ENCODE data around the gene ASPHD1.
A peak's percentile ranks its signal among the peaks of the same experiment; 100 is the strongest.

The ASPHD1 gene

DNA sequence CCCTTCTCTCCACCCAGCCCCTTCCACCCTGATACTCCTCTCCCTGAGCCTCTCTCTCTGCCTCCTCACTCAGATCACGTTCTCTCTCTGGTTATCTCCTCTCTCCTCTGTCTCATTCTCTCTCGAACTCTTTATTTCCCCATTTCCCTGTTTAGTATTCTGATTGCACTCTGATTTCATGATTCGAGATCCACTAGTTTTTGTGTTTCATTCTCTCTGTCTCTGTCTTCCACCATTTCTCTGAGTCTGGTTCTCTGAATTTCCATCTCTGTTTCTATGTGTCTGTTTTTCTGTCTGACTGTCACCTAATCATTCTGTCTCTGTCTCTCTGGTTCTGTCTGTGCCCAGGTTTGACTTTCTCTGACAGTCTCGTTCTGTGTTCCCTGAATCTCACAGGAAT lies 3.0 kb upstream of the ASPHD1 start:
- H3K27me3 ChIP-seq (ENCODE audit: control insufficient read depth in 2 of 2, insufficient read depth in 2 of 2, low read length in 2 of 2) = peaks cover 0 to 3% of the 10 kb centered on the region in 2 donors
- no peak overlapping the region for H3K27ac ChIP-seq (ENCODE audit: low read depth in 2 of 2, low read length in 2 of 2)
- H3K9ac ChIP-seq (ENCODE audit: low read depth in 1 of 2, low read length in 2 of 2) = no peak overlapping the region
- H3K4me3 ChIP-seq (ENCODE audit: low read length in 2 of 2) = no peak overlapping the region
- no peaks in the 10 kb centered on the region for H3K9me3 ChIP-seq (ENCODE audit: control insufficient read depth in 2 of 2, low read length in 2 of 2)
- H3K36me3 ChIP-seq (ENCODE audit: control insufficient read depth in 2 of 2, insufficient read depth in 2 of 2, low read length in 2 of 2) = no peaks in the 10 kb centered on the region
- peaks cover 4 to 13% of the 10 kb centered on the region in 2 donors for H3K4me1 ChIP-seq (ENCODE audit: control insufficient read depth in 2 of 2, insufficient read depth in 2 of 2, low read length in 2 of 2)

DNA sequence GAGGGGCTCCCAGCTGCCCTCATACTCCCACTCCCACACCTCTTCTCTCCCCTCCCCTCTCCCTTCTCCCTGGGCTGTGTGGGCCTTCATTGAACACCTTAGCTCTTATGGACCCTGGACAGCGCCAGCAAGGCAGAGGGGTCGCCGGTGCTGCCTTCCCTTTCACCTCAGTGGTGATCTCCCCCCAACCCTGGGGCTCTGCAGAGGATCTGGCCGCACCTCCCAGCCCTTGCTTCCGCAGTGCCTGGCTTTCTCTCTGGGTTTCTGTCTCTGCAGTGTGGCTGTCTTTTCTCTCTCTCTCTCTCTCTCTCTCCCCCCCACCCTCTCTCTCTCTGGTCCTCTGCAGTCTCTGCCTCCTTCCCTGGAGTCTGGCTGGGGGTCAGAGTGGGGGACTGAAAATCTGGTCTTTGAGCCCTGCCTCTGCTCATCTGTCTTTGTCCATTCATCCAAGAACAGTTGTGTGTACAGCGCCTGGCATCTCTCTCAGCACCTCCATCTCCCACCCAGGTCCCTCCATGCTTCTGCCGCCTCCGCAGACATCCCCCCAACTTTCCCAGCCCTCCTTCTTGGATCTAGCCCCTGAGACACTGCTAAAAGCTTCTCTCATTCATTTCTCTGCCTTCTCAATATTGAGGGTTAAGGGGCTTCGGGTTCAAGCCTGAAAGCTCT lies 2.0 kb upstream of the ASPHD1 start:
- Histone ChIP-seq H3K36me3 (ENCODE audit: control insufficient read depth in 2 of 2, insufficient read depth in 2 of 2, low read length in 2 of 2) (no peaks in the 10 kb centered on the region), H3K27me3 (ENCODE audit: control insufficient read depth in 2 of 2, insufficient read depth in 2 of 2, low read length in 2 of 2) (peaks cover 0 to 3% of the 10 kb centered on the region in 2 donors), H3K4me1 (ENCODE audit: control insufficient read depth in 2 of 2, insufficient read depth in 2 of 2, low read length in 2 of 2) (peaks cover 4 to 13% of the 10 kb centered on the region in 2 donors), H3K27ac (ENCODE audit: low read depth in 2 of 2, low read length in 2 of 2) (no peak overlapping the region), H3K4me3 (ENCODE audit: low read length in 2 of 2) (peak overlapping the region in 1 of 2 donors; percentile 57), H3K9me3 (ENCODE audit: control insufficient read depth in 2 of 2, low read length in 2 of 2) (no peaks in the 10 kb centered on the region), H3K9ac (ENCODE audit: low read depth in 1 of 2, low read length in 2 of 2) (no peak overlapping the region)

DNA sequence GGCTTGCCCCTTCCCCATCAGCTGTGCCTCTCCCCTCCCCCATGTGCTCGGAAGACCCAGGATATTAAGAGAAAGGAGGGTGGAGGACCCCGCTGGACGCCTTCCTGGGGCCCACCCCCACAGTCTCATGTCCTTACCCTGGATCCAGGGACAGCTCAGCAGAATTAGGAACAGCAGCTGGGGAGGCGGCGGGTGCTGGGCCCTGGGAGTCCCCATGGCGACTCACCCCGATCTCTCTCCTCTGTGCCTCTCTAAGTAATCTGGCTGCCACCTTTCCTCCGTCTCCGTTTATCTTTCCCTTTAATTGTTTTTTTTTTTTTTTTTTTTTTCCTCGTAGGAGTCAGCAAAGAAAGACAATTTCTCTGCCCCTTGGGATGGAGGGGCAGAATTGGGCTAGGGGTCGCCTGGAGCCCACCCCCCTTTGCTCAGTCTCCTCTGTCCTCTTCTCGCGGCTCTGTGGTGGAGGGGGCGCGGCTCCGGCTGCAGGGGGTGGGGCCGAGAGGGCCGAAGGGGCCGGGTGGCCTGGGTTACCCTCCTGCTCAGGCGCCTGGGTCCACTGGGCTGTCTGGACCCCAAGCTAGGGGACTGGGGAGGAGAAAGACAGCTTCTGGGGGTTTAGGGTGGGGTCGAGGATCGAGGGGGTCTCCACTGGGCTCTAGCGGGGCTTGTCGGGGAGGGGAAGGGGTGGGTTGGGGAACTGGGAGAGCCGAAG lies 1.3 kb upstream of the ASPHD1 start:
- H3K9me3 ChIP-seq (ENCODE audit: control insufficient read depth in 2 of 2, low read length in 2 of 2) = no peaks in the 10 kb centered on the region
- no peaks in the 10 kb centered on the region for H3K36me3 ChIP-seq (ENCODE audit: control insufficient read depth in 2 of 2, insufficient read depth in 2 of 2, low read length in 2 of 2)
- H3K27me3 ChIP-seq (ENCODE audit: control insufficient read depth in 2 of 2, insufficient read depth in 2 of 2, low read length in 2 of 2) = peaks cover 0 to 3% of the 10 kb centered on the region in 2 donors
- H3K4me3 ChIP-seq (ENCODE audit: low read length in 2 of 2) = peak overlapping the region; percentile 57 to 65
- peaks cover 4 to 13% of the 10 kb centered on the region in 2 donors for H3K4me1 ChIP-seq (ENCODE audit: control insufficient read depth in 2 of 2, insufficient read depth in 2 of 2, low read length in 2 of 2)
- H3K9ac ChIP-seq (ENCODE audit: low read depth in 1 of 2, low read length in 2 of 2) = peak overlapping the region; percentile 14 to 51
- H3K27ac ChIP-seq (ENCODE audit: low read depth in 2 of 2, low read length in 2 of 2) = peak overlapping the region; percentile 78 to 83

DNA sequence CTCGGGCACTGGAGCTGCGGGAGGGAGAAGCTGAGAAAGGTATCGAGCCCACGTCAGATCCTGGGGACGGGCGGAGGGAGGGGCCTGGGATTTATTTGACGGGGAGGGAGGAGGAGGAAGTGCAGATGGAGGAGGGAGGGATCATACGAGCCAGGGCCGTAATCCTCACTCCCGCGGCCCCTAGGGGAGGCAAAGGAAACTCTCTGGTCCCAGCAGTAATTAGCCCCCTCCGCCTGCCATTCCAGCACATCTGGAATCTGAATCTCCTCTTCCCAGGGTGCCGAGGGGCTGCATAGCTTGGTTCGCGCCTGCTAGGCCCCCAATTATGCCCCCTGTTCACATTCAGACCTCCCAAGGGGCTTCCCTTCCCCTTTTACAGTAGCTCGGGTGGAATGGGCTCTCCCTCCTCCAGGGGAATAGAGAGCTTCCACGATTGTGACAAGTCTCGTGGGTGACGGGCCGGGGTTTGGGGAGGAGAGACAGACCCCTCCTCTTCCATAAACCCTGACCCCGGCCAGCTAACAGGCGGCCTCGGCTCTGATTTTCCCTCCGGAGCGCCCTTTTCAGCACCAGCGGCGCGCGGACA lies 679 bp upstream of the ASPHD1 start, which contains the start of gene SEZ6L2:
SEZ6L2 (minus strand) TSS at position 35 of the 586 bp plus-strand sequence. CDS start 531 bp downstream, outside the sequence.
- Histone ChIP-seq H3K36me3 (ENCODE audit: control insufficient read depth in 2 of 2, insufficient read depth in 2 of 2, low read length in 2 of 2) (no peaks in the 10 kb centered on the region), H3K4me3 (ENCODE audit: low read length in 2 of 2) (peak within 1 kb of the TSS; percentile 63 to 66), H3K9ac (ENCODE audit: low read depth in 1 of 2, low read length in 2 of 2) (peak within 1 kb of the TSS; percentile 14 to 51), H3K4me1 (ENCODE audit: control insufficient read depth in 2 of 2, insufficient read depth in 2 of 2, low read length in 2 of 2) (peaks cover 4 to 13% of the 10 kb centered on the region in 2 donors), H3K27me3 (ENCODE audit: control insufficient read depth in 2 of 2, insufficient read depth in 2 of 2, low read length in 2 of 2) (peaks cover 0 to 3% of the 10 kb centered on the region in 2 donors), H3K27ac (ENCODE audit: low read depth in 2 of 2, low read length in 2 of 2) (peak within 1 kb of the TSS; percentile 78 to 83), H3K9me3 (ENCODE audit: control insufficient read depth in 2 of 2, low read length in 2 of 2) (no peaks in the 10 kb centered on the region)

DNA sequence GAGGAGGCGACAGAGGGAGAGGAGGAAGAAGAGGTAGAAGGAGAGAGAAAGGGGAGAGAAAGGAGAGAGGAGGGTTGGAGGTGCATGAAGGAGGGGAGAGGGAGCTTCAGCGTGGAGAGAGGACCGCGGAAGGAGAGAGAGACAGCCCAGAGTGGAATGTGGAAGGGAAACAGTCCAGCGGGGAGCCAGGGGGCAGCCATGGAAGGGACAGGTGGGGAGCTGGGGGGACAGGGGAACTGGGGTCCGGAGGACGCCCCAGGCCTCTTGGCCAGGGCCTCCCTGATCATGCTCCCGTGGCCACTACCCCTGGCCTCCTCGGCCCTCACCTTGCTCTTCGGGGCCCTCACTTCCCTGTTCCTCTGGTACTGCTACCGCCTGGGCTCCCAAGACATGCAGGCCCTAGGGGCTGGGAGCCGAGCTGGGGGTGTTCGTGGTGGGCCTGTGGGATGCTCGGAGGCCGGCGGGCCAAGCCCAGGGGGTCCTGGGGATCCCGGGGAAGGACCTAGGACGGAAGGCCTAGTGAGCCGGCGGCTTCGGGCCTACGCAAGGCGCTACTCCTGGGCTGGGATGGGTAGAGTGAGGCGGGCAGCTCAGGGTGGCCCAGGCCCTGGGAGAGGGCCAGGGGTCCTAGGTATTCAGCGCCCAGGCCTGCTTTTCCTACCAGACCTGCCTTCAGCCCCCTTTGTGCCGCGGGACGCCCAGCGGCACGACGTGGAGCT lies 759 bp downstream of the ASPHD1 start:
- H3K9ac ChIP-seq (ENCODE audit: low read depth in 1 of 2, low read length in 2 of 2) = no peak overlapping the region
- H3K4me1 ChIP-seq (ENCODE audit: control insufficient read depth in 2 of 2, insufficient read depth in 2 of 2, low read length in 2 of 2) = peaks cover 4 to 13% of the 10 kb centered on the region in 2 donors
- no peaks in the 10 kb centered on the region for H3K9me3 ChIP-seq (ENCODE audit: control insufficient read depth in 2 of 2, low read length in 2 of 2)
- peaks cover 0 to 3% of the 10 kb centered on the region in 2 donors for H3K27me3 ChIP-seq (ENCODE audit: control insufficient read depth in 2 of 2, insufficient read depth in 2 of 2, low read length in 2 of 2)
- H3K27ac ChIP-seq (ENCODE audit: low read depth in 2 of 2, low read length in 2 of 2) = no peak overlapping the region
- H3K36me3 ChIP-seq (ENCODE audit: control insufficient read depth in 2 of 2, insufficient read depth in 2 of 2, low read length in 2 of 2) = no peaks in the 10 kb centered on the region
- peak overlapping the region in 1 of 2 donors; percentile 63 for H3K4me3 ChIP-seq (ENCODE audit: low read length in 2 of 2)

DNA sequence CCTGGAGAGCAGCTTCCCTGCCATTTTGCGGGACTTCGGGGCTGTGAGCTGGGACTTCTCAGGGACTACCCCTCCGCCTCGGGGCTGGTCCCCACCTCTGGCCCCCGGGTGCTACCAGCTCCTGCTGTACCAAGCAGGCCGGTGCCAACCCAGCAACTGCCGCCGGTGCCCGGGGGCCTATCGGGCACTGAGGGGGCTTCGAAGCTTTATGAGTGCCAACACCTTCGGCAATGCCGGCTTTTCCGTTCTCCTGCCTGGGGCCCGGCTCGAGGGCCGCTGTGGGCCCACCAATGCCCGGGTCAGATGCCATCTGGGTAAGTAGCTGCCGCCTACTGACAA lies 1.3 kb downstream of the ASPHD1 start:
- no peak overlapping the region for H3K9ac ChIP-seq (ENCODE audit: low read depth in 1 of 2, low read length in 2 of 2)
- H3K27ac ChIP-seq (ENCODE audit: low read depth in 2 of 2, low read length in 2 of 2) = no peak overlapping the region
- peaks cover 4 to 13% of the 10 kb centered on the region in 2 donors for H3K4me1 ChIP-seq (ENCODE audit: control insufficient read depth in 2 of 2, insufficient read depth in 2 of 2, low read length in 2 of 2)
- no peak overlapping the region for H3K4me3 ChIP-seq (ENCODE audit: low read length in 2 of 2)
- peaks cover 0 to 3% of the 10 kb centered on the region in 2 donors for H3K27me3 ChIP-seq (ENCODE audit: control insufficient read depth in 2 of 2, insufficient read depth in 2 of 2, low read length in 2 of 2)
- no peaks in the 10 kb centered on the region for H3K9me3 ChIP-seq (ENCODE audit: control insufficient read depth in 2 of 2, low read length in 2 of 2)
- no peaks in the 10 kb centered on the region for H3K36me3 ChIP-seq (ENCODE audit: control insufficient read depth in 2 of 2, insufficient read depth in 2 of 2, low read length in 2 of 2)

DNA sequence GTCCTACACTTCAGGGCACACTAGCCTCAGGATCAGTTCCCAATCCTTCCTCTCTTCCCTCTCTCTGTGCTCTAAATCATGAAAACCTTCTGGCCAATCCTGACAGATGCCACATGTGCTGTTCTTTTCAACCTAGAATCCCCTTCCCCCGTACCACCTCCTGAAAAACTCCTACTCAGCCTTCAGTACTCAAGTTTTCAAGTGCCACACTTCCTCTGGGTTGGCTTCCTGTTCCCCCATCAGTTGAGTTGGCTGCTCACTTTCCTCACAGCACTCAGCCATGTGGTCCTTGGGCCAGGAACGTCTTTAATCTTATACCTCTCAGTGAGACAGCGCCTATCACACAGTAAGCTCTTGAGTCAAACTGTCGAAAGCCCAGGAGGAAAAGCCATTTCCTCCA lies 3.3 kb downstream of the ASPHD1 start:
- Histone ChIP-seq H3K36me3 (ENCODE audit: control insufficient read depth in 2 of 2, insufficient read depth in 2 of 2, low read length in 2 of 2) (no peaks in the 10 kb centered on the region), H3K9me3 (ENCODE audit: control insufficient read depth in 2 of 2, low read length in 2 of 2) (no peaks in the 10 kb centered on the region), H3K4me3 (ENCODE audit: low read length in 2 of 2) (no peak overlapping the region), H3K9ac (ENCODE audit: low read depth in 1 of 2, low read length in 2 of 2) (no peak overlapping the region), H3K4me1 (ENCODE audit: control insufficient read depth in 2 of 2, insufficient read depth in 2 of 2, low read length in 2 of 2) (peaks cover 4 to 12% of the 10 kb centered on the region in 2 donors), H3K27me3 (ENCODE audit: control insufficient read depth in 2 of 2, insufficient read depth in 2 of 2, low read length in 2 of 2) (no peaks in the 10 kb centered on the region), H3K27ac (ENCODE audit: low read depth in 2 of 2, low read length in 2 of 2) (no peak overlapping the region)

DNA sequence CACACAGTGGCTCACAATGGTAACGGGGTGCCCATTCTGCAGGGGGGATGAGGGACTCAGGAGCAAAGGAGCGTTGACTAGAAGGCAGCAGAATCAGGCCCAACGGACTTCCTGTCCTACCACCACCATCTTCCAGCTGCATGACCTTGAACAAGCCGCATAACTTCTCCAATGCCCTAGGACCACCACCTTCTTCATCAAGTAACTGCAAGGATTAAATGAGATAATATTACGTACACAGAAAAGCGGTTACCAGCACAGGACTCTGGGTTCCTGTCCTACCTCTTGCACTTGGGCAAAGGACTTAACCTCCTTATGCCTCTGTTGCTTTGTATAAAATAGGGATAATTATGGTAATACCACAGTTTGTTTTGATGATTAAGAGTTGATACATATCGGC lies 4.7 kb downstream of the ASPHD1 start:
- no peaks in the 10 kb centered on the region for H3K9me3 ChIP-seq (ENCODE audit: control insufficient read depth in 2 of 2, low read length in 2 of 2)
- H3K36me3 ChIP-seq (ENCODE audit: control insufficient read depth in 2 of 2, insufficient read depth in 2 of 2, low read length in 2 of 2) = peaks cover 0 to 2% of the 10 kb centered on the region in 2 donors
- no peak overlapping the region for H3K9ac ChIP-seq (ENCODE audit: low read depth in 1 of 2, low read length in 2 of 2)
- peaks cover 0 to 5% of the 10 kb centered on the region in 2 donors for H3K4me1 ChIP-seq (ENCODE audit: control insufficient read depth in 2 of 2, insufficient read depth in 2 of 2, low read length in 2 of 2)
- no peaks in the 10 kb centered on the region for H3K27me3 ChIP-seq (ENCODE audit: control insufficient read depth in 2 of 2, insufficient read depth in 2 of 2, low read length in 2 of 2)
- no peak overlapping the region for H3K4me3 ChIP-seq (ENCODE audit: low read length in 2 of 2)
- no peak overlapping the region for H3K27ac ChIP-seq (ENCODE audit: low read depth in 2 of 2, low read length in 2 of 2)

DNA sequence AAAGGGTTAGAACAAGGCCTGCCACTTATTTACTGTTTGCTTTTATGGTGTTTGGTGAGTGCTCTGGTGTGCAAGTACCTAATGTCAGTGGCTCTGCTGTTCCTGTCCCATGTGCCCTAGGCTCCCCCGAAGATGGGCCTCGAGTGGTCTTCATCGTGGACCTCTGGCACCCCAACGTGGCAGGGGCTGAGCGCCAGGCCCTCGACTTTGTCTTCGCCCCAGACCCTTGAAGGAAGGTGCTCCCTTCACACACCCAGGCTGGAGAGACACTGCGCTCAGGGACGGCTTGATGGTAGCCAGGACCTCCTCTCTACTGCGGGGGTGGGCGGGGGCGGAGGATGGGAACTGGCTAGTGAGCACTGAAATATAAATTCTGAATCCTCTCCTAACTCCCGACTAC lies 5.4 kb downstream of the ASPHD1 start:
- Histone ChIP-seq H3K36me3 (ENCODE audit: control insufficient read depth in 2 of 2, insufficient read depth in 2 of 2, low read length in 2 of 2) (peaks cover 0 to 2% of the 10 kb centered on the region in 2 donors), H3K4me3 (ENCODE audit: low read length in 2 of 2) (no peak overlapping the region), H3K27me3 (ENCODE audit: control insufficient read depth in 2 of 2, insufficient read depth in 2 of 2, low read length in 2 of 2) (no peaks in the 10 kb centered on the region), H3K9ac (ENCODE audit: low read depth in 1 of 2, low read length in 2 of 2) (no peak overlapping the region), H3K4me1 (ENCODE audit: control insufficient read depth in 2 of 2, insufficient read depth in 2 of 2, low read length in 2 of 2) (peaks cover 0 to 1% of the 10 kb centered on the region in 2 donors), H3K9me3 (ENCODE audit: control insufficient read depth in 2 of 2, low read length in 2 of 2) (no peaks in the 10 kb centered on the region), H3K27ac (ENCODE audit: low read depth in 2 of 2, low read length in 2 of 2) (no peak overlapping the region)

Measured in mucosa of rectum (tissue), 2 donors.